Measurements from ENCODE around the gene EXOC3L1. TPM values are rescaled to one million over a fixed set of nuclear protein-coding genes. Genes with fewer than 3 reads are reported as not detected.
A peak's percentile ranks its signal among the peaks of the same experiment; 100 is the strongest.

The EXOC3L1 gene
- total RNA-seq, 1 donor from 2014 or later = 2.5 TPM

DNA sequence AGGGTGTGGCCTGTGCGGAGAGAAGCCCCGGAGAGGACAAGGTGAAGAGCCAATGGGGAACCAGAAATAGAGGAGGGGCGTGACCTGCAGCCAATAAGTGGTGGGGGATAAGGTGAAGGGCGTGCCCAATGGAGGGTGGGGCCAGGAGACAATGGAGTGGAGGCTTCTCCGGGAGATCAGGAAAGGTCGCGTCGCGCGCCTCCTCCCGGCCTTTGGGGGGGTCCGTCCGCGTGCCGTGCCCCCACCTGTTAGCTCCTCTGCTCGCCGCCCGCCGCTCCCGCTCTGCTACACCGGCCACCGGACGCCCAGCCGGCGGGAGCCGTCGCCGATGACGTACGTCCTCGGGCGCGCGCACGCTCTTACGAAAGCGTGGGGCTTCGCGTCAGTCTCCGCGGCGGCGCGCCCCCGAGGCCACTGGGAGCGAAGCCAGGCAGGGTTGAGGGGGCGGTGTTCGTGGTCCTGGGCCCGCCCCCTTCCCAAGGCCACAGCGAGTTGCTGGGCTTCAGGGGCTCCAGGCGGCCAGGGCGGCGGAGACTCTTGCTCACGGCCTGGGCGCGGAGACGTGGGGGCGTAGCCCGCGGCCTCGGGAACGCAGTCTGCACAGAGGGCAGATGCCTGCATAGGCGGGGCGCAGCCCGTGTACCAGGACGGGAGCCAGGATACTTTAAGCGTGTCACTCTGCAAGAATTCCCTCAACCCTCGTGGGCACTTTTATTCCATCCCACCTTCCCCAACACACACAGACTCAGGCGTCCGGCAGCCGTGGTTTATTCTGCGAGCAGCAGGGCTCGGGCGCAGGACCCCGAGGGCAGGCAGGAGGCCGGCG, 6.1 kb downstream of the EXOC3L1 start, which contains the start of gene MATCAP1:
TSS of gene MATCAP1 (minus strand) at position 337 of the 826 bp plus-strand sequence. CDS start 3,353 bp downstream, outside the sequence.
- TF ChIP-seq, protein P1, sequence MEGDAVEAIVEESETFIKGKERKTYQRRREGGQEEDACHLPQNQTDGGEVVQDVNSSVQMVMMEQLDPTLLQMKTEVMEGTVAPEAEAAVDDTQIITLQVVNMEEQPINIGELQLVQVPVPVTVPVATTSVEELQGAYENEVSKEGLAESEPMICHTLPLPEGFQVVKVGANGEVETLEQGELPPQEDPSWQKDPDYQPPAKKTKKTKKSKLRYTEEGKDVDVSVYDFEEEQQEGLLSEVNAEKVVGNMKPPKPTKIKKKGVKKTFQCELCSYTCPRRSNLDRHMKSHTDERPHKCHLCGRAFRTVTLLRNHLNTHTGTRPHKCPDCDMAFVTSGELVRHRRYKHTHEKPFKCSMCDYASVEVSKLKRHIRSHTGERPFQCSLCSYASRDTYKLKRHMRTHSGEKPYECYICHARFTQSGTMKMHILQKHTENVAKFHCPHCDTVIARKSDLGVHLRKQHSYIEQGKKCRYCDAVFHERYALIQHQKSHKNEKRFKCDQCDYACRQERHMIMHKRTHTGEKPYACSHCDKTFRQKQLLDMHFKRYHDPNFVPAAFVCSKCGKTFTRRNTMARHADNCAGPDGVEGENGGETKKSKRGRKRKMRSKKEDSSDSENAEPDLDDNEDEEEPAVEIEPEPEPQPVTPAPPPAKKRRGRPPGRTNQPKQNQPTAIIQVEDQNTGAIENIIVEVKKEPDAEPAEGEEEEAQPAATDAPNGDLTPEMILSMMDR (IDR thresholded peaks at IDR 0.05) = no peak
- TF ChIP-seq POLR2A (IDR thresholded peaks at IDR 0.05) (peak in 1 of 2 donors; percentile 26), POLR2AphosphoS5 (IDR thresholded peaks at IDR 0.05; ENCODE audit: insufficient read depth in 1 of 2, low read depth in 1 of 2) (peak; percentile 15 to 96)
- Histone ChIP-seq H3K27ac (peak within 1 kb of the TSS; percentile 88), H3K4me1 (peaks cover 37% of the 10 kb centered on the region), H3K36me3 (no peaks in the 10 kb centered on the region), H3K4me3 (peak within 1 kb of the TSS; percentile 53 to 62), H3K27me3 (no peaks in the 10 kb centered on the region), H3K9me3 (no peaks in the 10 kb centered on the region)
- intact Hi-C loops (cut with DNase I) = no loop called here
- no peak for DNase-seq (ENCODE audit: extremely low spot score in 2 of 2)

DNA sequence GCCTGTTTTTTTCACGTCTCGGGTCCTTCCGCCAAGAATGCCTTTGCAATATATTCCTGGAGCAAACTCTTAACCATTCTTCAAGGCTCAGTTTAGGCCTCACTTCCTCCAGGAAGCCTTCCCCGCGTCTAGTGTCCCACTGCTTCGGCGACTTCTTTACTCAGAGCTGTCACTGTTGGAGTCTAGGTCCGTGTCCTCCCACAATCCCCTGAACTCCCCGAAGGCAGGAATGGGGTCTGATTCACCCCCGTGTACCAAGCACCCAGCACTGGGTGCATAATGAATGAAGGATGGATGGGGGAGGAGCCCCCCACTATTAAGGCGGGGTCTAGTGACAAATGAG, 6.7 kb downstream of the EXOC3L1 start:
- Histone ChIP-seq H3K4me3 (peak overlapping the region; percentile 53 to 62), H3K4me1 (peaks cover 43% of the 10 kb centered on the region), H3K9me3 (no peaks in the 10 kb centered on the region), H3K36me3 (no peaks in the 10 kb centered on the region), H3K27ac (peak overlapping the region; percentile 88), H3K27me3 (no peaks in the 10 kb centered on the region)
- intact Hi-C loops (cut with DNase I) = no loop called here
- peak in 1 of 2 donors; percentile 98 for DNase-seq (ENCODE audit: extremely low spot score in 2 of 2)
- TF ChIP-seq POLR2AphosphoS5 (IDR thresholded peaks at IDR 0.05; ENCODE audit: insufficient read depth in 1 of 2, low read depth in 1 of 2) = no peak
- TF ChIP-seq POLR2A (IDR thresholded peaks at IDR 0.05) = no peak
- TF ChIP-seq, protein P1 (IDR thresholded peaks at IDR 0.05) = no peak

DNA sequence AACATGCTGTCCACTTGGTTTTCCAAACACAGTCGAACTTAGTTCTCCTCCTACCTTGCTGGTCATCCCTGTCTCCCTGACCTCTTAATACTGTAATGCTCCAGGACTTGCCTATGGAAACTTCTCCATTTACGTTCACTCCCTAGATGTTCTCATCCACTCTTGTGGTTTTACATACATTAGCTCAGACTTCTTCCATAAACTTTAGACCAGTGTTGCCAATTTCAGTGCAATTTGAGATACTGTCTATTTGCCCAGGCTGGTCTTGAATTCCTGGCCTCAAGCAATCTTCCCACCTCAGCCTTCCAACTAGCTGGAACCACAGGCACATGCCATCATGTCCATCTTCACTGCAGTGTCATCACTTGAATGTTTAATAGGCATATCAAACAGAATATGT, 7.6 kb downstream of the EXOC3L1 start:
- no peak overlapping the region for H3K4me3 ChIP-seq
- H3K36me3 ChIP-seq = no peaks in the 10 kb centered on the region
- no peak overlapping the region for H3K27ac ChIP-seq
- no peaks in the 10 kb centered on the region for H3K9me3 ChIP-seq
- intact Hi-C loops (cut with DNase I) = no loop called here
- TF ChIP-seq POLR2AphosphoS5 (IDR thresholded peaks at IDR 0.05; ENCODE audit: insufficient read depth in 1 of 2, low read depth in 1 of 2) = no peak
- TF ChIP-seq POLR2A (IDR thresholded peaks at IDR 0.05) = no peak
- TF ChIP-seq, protein P1 (IDR thresholded peaks at IDR 0.05) = no peak
- no peak for DNase-seq (ENCODE audit: extremely low spot score in 2 of 2)
- H3K27me3 ChIP-seq = no peaks in the 10 kb centered on the region
- peaks cover 53% of the 10 kb centered on the region for H3K4me1 ChIP-seq

- intact Hi-C loops (cut with DNase I) = no loop called here
- Histone ChIP-seq H3K9me3 (no peaks in the 10 kb centered on the region), H3K27ac (peak overlapping the region; percentile 37), H3K4me1 (peaks cover 55% of the 10 kb centered on the region), H3K27me3 (no peaks in the 10 kb centered on the region), H3K4me3 (no peak overlapping the region), H3K36me3 (no peaks in the 10 kb centered on the region)
- no peak for DNase-seq (ENCODE audit: extremely low spot score in 2 of 2)
- TF ChIP-seq POLR2AphosphoS5 (IDR thresholded peaks at IDR 0.05; ENCODE audit: insufficient read depth in 1 of 2, low read depth in 1 of 2) (no peak), POLR2A (IDR thresholded peaks at IDR 0.05) (no peak)
- TF ChIP-seq, protein P1 (IDR thresholded peaks at IDR 0.05) = no peak
Measured at GRCh38 chr16:67181346-67181745, 8.6 kb downstream of the EXOC3L1 start.

GRCh38 chr16:67180166-67180565, 9.8 kb downstream of the EXOC3L1 start:
- no peak for DNase-seq (ENCODE audit: extremely low spot score in 2 of 2)
- H3K4me3 ChIP-seq = no peak overlapping the region
- intact Hi-C loops (cut with DNase I) = no loop called here
- peak overlapping the region; percentile 37 for H3K27ac ChIP-seq
- H3K36me3 ChIP-seq = no peaks in the 10 kb centered on the region
- peaks cover 55% of the 10 kb centered on the region for H3K4me1 ChIP-seq
- H3K27me3 ChIP-seq = no peaks in the 10 kb centered on the region
- no peaks in the 10 kb centered on the region for H3K9me3 ChIP-seq
- TF ChIP-seq POLR2AphosphoS5 (IDR thresholded peaks at IDR 0.05; ENCODE audit: insufficient read depth in 1 of 2, low read depth in 1 of 2) = no peak
- no peak for TF ChIP-seq POLR2A (IDR thresholded peaks at IDR 0.05)

Data from vagina (tissue), 2 donors.